Heart left ventricle (tissue), 13 donors: ENCODE results near the gene STUB1.

Experiments
- POLR2A ChIP-seq, 2 donors: fragments of 450-650 bp; IDR thresholded peaks; one replicate each; pipeline ENCODE4 v1.6.1; 2017; ENCODE audit warnings: antibody characterized with exemption in 2 of 2, mild to moderate bottlenecking in 2 of 2, moderate library complexity in 2 of 2
- TF ChIP-seq, protein P1 (sequence below), 12 donors: fragments of 200-600 bp; sonication (generic) in 4 of 12; IDR thresholded peaks; one replicate each; pipeline versions ENCODE4 v1.5.0 to v1.8.0; 2018 to 2022; ENCODE audit warnings: antibody characterized with exemption in 12 of 12, mild to moderate bottlenecking in 5 of 12
- donor health status: ischemic (EF 13 %, LVEDD 7.1; RV severe dilation, severe dysfunction).
- donor health status: DM: no; HTN: yes; CAD: no.
- donor health status: DM: no; HTN: no; CAD: no.
- donor health status: ischemic (EF 25% LVEDD 6.9; RV normal size, moderate dysfunction).
- donor health status: ischemic (EF 25% LVEDD 5.7; RV mildly dilated, moderate dysfunction).
- donor health status: ischemic (EF 35%, LVEDD 5.7; RV mildly dilated, moderate dysfunction).
- donor health status: nonischemic (EF 11% LVEDD 7.7; RV severe dilation, severe dysfunction).
- donor health status: DM: yes; HTN: yes; CAD: no.
- donor health status: PGD.
- donor health status: ischemic (EF 29% LVEDD 5.4; RV normal size, mild dysfunction).
- donor health status: nonischemic (EF 23%, LVEDD 6.1; RV moderate dilation, normal function).

- no peak for TF ChIP-seq POLR2A (IDR thresholded peaks at IDR 0.05)
- TF ChIP-seq, protein P1, sequence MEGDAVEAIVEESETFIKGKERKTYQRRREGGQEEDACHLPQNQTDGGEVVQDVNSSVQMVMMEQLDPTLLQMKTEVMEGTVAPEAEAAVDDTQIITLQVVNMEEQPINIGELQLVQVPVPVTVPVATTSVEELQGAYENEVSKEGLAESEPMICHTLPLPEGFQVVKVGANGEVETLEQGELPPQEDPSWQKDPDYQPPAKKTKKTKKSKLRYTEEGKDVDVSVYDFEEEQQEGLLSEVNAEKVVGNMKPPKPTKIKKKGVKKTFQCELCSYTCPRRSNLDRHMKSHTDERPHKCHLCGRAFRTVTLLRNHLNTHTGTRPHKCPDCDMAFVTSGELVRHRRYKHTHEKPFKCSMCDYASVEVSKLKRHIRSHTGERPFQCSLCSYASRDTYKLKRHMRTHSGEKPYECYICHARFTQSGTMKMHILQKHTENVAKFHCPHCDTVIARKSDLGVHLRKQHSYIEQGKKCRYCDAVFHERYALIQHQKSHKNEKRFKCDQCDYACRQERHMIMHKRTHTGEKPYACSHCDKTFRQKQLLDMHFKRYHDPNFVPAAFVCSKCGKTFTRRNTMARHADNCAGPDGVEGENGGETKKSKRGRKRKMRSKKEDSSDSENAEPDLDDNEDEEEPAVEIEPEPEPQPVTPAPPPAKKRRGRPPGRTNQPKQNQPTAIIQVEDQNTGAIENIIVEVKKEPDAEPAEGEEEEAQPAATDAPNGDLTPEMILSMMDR (IDR thresholded peaks at IDR 0.05) = no peak
These were observed 7.4 kb upstream of the STUB1 start for GRCh38 chr16:672851-673250.
